ENCODE measurements around the gene KXD1.

- TF ChIP-seq POLR2AphosphoS5 (IDR thresholded peaks at IDR 0.05; ENCODE audit: low read depth, low read length) (no peak), POLR2A (IDR thresholded peaks at IDR 0.05; ENCODE audit: low read depth, low read length) (no peak)
Measured at GRCh38 chr19:18518639-18519038, 39.0 kb upstream of the KXD1 start.

All from GM12892 (cell line).